ENCODE data around the gene VCAN. TPM values are rescaled to one million over a fixed set of nuclear protein-coding genes. Genes with fewer than 3 reads are reported as not detected.
A peak's percentile ranks its signal among the peaks of the same experiment; 100 is the strongest.

Gene VCAN
- total RNA-seq, 3 donors from 2014 or later, result 31.6 to 245 (median 138) TPM

DNA sequence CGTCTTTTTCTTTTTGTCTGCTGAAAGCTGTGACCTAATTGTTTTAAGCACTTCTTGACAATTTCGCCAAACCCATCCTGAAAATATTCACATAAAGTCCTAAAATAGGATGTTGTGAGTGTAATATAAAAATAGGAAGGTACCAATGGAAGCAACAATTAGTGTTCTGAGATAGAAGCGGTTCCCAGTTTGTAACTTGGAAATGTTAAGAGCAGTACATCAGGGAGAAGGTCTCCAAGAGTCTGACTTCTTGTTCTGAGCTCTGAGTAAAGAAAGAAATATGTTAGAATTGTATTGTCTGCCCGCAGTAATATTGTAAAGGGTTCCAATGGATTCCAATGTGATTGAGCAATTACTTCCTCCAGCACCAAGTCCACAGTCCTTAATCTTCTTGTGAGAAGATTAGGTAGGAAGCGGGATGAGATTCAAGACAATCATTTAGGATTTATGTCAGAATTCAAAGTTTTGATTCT, 3.9 kb downstream of the VCAN start:
- Histone ChIP-seq H3K27ac (peak overlapping the region; percentile 74 to 77), H3K4me3 (peak overlapping the region; percentile 53 to 71 (median 65)), H3K27me3 (peaks cover 0 to 34% of the 10 kb centered on the region in 2 donors), H3K36me3 (no peaks in the 10 kb centered on the region), H3K9me3 (no peaks in the 10 kb centered on the region), H3K4me1 (peaks cover 3 to 9% of the 10 kb centered on the region in 2 donors)
- DNase-seq (ENCODE audit: low spot score in 2 of 2), result no peak
- intact Hi-C loops (cut with DNase I; ENCODE audit: low total_unique reads), result loop anchor here (10.0 kb wide), 1 partner anchor 1641 kb away; no protein-coding TSS in a partner anchor
- TF ChIP-seq POLR2A (IDR thresholded peaks at IDR 0.05), result no peak
- TF ChIP-seq, protein P1, sequence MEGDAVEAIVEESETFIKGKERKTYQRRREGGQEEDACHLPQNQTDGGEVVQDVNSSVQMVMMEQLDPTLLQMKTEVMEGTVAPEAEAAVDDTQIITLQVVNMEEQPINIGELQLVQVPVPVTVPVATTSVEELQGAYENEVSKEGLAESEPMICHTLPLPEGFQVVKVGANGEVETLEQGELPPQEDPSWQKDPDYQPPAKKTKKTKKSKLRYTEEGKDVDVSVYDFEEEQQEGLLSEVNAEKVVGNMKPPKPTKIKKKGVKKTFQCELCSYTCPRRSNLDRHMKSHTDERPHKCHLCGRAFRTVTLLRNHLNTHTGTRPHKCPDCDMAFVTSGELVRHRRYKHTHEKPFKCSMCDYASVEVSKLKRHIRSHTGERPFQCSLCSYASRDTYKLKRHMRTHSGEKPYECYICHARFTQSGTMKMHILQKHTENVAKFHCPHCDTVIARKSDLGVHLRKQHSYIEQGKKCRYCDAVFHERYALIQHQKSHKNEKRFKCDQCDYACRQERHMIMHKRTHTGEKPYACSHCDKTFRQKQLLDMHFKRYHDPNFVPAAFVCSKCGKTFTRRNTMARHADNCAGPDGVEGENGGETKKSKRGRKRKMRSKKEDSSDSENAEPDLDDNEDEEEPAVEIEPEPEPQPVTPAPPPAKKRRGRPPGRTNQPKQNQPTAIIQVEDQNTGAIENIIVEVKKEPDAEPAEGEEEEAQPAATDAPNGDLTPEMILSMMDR (IDR thresholded peaks at IDR 0.05), result no peak
- no peak for TF ChIP-seq POLR2AphosphoS5 (IDR thresholded peaks at IDR 0.05)

DNA sequence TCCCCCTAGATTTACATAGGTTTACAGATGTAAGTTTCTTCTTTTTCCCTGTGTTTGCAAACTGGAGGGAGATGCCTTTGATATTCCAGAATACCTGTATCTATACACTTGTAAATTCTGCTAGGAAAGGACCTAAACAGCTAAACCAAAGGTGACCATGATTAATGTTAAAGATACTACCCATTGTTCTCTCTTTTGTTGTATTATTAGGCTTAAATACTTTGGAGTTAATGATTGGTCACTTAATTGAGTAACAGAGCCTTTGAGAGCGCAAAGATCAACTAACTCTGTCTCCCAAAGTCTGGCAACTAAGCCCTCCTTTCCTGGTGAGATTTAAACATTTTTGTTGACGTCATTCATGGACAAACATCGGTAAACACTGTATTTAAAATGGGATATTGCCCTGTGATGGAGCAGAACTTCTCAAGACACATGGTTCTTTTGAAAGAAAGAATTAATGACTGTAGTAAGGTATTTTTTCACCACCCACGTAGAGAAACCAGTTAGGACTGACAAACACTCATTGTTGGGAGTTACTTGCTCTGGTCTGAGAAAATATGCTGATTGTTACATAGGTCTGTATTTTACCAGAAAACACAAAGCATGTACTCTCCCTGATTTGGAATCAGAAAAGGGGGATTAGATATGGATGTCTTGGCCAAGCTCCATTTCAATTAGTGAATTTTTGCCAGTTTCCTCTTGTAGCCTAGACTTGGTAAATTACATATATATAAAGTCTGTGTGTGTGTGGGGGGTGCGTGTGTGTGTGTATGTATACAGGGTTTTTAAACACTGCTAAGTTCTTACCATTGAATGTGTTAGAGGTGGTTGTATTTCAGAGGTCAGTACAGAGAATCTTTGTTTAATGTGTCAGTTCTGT, 4.6 kb downstream of the VCAN start:
- Histone ChIP-seq H3K4me1 (peaks cover 3 to 9% of the 10 kb centered on the region in 2 donors), H3K36me3 (no peaks in the 10 kb centered on the region), H3K27me3 (peaks cover 0 to 27% of the 10 kb centered on the region in 2 donors), H3K27ac (peak overlapping the region in 1 of 2 donors; percentile 77), H3K9me3 (no peaks in the 10 kb centered on the region), H3K4me3 (peak overlapping the region in 1 of 3 donors; percentile 12)
- TF ChIP-seq POLR2A (IDR thresholded peaks at IDR 0.05) (no peak), POLR2AphosphoS5 (IDR thresholded peaks at IDR 0.05) (no peak)
- TF ChIP-seq, protein P1 (IDR thresholded peaks at IDR 0.05), result no peak
- no peak for DNase-seq (ENCODE audit: low spot score in 2 of 2)
- intact Hi-C loops (cut with DNase I; ENCODE audit: low total_unique reads), result loop anchor here (10.0 kb wide), 1 partner anchor 1641 kb away; no protein-coding TSS in a partner anchor

DNA sequence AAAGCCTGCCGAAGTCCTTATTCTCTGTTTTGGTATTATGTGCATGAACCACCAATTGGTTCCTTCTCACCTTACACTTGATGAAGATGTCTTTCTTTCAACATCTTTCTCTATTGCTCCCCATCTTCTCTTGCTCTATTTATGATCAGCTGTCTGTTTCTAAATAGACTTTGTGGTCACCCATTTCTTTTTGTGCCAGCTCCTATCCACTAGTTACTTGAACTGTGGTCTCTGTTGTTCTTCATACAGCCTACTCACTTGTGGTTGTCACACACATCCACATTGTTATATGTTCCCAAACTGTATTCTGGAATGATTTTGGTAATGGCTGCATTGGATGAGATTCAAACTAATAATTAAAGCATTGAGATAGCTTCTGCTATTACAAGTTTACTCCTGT, 11.4 kb downstream of the VCAN start:
- TF ChIP-seq, protein P1 (IDR thresholded peaks at IDR 0.05), result no peak
- TF ChIP-seq POLR2AphosphoS5 (IDR thresholded peaks at IDR 0.05) (no peak), POLR2A (IDR thresholded peaks at IDR 0.05) (no peak)
- DNase-seq (ENCODE audit: low spot score in 2 of 2), result no peak
- intact Hi-C loops (cut with DNase I; ENCODE audit: low total_unique reads), result loop anchor here (5.0 kb wide), 1 partner anchor 271 kb away; no protein-coding TSS in a partner anchor

DNA sequence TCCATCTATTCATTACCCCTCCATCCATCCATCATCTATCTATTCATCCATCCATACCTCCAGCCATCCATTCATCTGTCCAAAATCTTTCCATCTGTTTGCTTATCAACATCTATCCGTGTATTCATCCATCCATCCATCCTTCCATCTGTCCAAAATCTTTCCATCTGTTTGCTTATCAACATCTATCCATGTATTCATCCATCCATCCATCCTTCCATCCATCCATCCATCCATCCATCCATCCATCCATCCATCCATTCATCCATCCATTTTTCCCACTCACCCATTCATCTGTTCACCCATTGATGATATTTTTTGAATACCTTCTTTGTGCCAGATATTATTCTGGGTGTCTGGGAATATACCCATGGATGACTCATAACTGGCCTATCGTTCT, 12.8 kb downstream of the VCAN start:
- Histone ChIP-seq H3K27ac (no peak overlapping the region), H3K27me3 (no peaks in the 10 kb centered on the region), H3K4me1 (no peaks in the 10 kb centered on the region), H3K4me3 (no peak overlapping the region), H3K9me3 (no peaks in the 10 kb centered on the region), H3K36me3 (no peaks in the 10 kb centered on the region)
- TF ChIP-seq POLR2A (IDR thresholded peaks at IDR 0.05) (no peak), POLR2AphosphoS5 (IDR thresholded peaks at IDR 0.05) (no peak)
- TF ChIP-seq, protein P1 (IDR thresholded peaks at IDR 0.05), result no peak
- DNase-seq (ENCODE audit: low spot score in 2 of 2), result no peak
- intact Hi-C loops (cut with DNase I; ENCODE audit: low total_unique reads), result loop anchor here (5.0 kb wide), 1 partner anchor 272 kb away; no protein-coding TSS in a partner anchor

More for the DNA sequence above, 11.4 kb downstream of the VCAN start:
- H3K9me3 ChIP-seq, result no peaks in the 10 kb centered on the region
- no peaks in the 10 kb centered on the region for H3K36me3 ChIP-seq
- no peak overlapping the region for H3K4me3 ChIP-seq
- no peaks in the 10 kb centered on the region for H3K4me1 ChIP-seq
- no peak overlapping the region for H3K27ac ChIP-seq
- no peaks in the 10 kb centered on the region for H3K27me3 ChIP-seq

DNA sequence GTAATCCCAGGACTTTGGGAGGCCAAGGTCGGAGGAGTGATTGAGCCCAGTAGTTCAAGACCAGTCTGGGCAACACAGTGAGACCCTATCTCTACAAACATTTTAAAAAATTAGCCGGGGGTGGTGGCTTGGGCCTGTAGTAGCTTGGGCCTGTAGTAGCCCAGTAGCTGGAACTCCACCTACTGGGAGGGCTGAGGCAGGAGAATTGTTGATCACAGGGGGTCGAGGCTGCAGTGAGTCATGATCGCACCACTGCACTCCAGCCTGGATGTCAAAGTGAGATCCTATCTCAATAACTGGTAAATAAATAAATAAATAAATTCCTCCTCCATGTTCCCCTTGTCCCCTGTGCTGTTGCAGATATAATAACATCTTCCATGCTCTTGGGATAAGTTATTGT, 14.3 kb downstream of the VCAN start:
- Histone ChIP-seq H3K36me3 (no peaks in the 10 kb centered on the region), H3K27ac (no peak overlapping the region), H3K9me3 (no peaks in the 10 kb centered on the region), H3K4me3 (no peak overlapping the region), H3K27me3 (no peaks in the 10 kb centered on the region), H3K4me1 (no peaks in the 10 kb centered on the region)
- TF ChIP-seq POLR2A (IDR thresholded peaks at IDR 0.05) (no peak), POLR2AphosphoS5 (IDR thresholded peaks at IDR 0.05) (no peak)
- TF ChIP-seq, protein P1 (IDR thresholded peaks at IDR 0.05), result no peak
- intact Hi-C loops (cut with DNase I; ENCODE audit: low total_unique reads), result no loop called here
- no peak for DNase-seq (ENCODE audit: low spot score in 2 of 2)
